ENCODE measurements around the gene NCCRP1.

NCCRP1 gene

DNA sequence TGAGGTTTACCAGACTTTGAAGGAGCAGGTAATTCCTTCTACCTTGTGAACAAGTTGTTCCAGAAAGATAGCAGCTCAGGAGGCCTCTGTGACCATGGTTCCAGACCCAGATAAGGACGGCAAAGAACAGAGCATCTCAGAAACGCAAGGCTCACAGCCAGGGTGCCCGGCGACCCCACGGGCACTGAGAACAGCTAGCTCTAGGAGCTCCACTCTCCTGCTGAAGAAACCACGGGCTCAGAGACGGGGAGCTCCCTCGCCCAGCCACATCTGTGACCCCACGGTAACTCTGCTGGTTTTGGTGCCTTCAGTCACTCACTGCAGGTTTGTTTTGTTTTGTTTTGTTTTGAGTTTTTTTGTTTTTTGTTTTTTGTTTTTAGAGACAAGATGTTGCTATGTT, 16.0 kb upstream of the NCCRP1 start:
- DNase-seq (ENCODE audit: low spot score), result no peak

DNA sequence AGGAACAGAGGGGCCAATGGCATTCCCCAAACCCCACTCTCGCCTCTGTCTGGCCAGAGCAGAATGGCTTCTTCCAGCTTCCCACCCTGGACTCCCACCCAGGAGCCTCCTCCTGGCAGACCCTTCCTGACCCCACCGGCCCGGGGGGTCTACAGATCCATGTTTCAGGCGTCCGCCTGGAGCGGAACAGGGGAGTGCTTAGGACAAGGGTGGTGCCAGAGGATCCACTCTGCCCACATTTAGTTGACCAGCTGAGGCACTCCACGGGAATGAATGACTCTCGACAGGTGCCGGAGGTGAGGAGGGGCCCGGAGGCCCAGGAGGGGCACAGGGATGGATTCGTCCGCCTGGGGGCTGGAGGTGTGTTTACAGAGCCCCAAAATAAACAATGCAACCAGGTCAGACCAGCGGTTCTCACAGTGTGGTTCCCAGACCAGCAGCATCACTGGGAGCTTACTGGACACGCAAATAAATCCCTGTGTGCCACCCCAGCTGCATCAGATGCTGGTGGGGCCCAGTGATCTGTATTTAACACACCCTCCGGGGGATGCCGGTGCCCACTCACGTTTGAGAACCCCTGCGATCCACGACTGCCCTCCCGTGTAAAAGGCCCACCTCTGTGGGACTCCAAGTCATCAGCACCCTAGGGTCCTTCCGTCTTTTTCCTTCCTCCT, 15.1 kb upstream of the NCCRP1 start:
- DNase-seq (ENCODE audit: low spot score), result no peak

DNA sequence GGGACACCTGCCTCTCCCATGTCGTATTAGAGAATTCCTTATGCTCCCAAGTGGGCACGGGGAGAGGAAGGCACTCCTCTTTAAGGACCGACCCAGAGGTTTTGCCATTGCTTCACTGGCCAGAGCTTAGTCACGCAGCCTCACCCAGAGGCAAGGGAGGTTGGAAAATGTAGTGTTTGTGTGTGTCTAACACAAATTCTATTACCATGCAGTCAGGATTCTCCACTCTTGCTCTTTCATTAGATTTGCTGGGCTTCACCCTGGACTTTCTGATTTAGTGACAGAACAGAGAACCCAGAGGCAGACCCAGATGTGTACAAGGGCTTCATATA, 14.6 kb upstream of the NCCRP1 start:
- no peak for DNase-seq (ENCODE audit: low spot score)

DNA sequence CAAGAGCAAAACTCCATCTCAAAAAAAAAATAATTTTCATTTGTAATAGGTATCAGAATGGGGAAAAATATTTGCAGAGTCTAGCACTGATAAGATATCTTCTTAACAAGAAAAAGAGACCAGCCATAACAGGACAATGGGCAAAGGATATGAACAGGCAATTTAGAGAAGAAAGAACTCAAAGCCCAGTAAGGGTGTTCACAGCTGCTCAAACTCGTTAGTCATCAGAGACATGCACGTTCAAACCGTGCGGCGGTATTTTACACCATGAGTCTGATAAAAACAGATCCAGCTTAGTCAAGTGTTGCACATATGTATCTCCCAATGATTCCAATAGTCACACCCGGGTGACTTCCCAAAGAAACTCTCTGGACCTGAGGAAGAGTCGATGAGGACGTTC, 13.7 kb upstream of the NCCRP1 start:
- no peak for DNase-seq (ENCODE audit: low spot score)

DNA sequence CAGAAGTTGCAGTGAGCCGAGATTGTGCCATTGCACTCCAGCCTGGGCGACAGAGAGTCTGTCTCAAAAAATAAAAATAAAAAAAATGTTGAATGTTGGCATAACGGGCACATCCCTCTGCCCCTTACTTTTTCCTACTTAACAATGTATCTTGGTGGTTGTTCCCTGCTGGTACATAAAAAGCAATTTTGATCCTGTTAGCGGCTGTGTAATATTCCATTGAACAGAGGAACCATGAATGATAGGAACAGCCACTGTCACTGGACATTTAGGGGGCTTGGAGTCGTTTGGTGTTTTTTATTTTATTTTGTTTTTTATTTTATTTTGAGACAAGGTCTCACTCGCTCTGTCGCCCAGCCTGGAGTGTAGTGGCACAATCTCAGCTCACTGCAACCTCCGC, 10.4 kb upstream of the NCCRP1 start:
- no peak for DNase-seq (ENCODE audit: low spot score)

DNA sequence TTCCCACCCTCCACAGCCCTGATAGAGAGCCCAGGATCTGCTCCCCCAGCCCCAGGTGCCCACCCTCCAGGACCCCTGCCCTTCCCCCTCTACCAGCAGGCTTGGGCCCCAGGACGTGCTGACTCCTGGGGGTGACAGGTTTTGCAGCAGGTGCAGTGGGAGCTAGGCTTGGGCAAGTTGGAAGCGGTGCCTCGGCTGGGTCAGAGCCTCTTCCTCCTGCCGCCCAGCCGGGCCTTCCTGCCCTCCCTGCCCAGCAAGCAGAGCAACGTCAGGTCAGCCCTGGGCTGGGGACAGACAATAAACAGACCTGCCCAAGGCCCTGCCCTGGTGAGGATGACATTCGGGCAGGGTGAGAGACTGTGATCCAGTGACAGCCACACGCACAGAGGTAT, 9.2 kb upstream of the NCCRP1 start:
- DNase-seq (ENCODE audit: low spot score), result no peak

DNA sequence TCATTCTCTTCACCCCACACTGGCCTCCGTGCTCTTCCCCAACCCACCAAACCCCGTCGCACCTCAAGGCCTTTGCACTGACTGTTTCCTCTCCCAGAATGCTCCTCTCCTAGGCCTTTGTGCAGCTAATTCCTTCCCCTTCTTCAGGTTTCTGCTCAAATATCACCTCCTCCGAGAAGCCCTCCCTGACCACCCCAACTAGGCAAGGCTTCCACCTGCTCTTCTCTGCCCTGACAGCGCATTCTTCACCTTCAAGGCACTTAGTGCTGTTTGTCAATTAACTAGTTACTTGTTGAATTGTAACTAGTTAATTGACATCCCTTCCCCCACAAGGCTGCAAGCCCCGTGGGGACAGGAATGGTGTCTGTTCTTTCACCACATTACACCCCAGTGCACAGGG, 7.8 kb upstream of the NCCRP1 start:
- no peak for DNase-seq (ENCODE audit: low spot score)

DNA sequence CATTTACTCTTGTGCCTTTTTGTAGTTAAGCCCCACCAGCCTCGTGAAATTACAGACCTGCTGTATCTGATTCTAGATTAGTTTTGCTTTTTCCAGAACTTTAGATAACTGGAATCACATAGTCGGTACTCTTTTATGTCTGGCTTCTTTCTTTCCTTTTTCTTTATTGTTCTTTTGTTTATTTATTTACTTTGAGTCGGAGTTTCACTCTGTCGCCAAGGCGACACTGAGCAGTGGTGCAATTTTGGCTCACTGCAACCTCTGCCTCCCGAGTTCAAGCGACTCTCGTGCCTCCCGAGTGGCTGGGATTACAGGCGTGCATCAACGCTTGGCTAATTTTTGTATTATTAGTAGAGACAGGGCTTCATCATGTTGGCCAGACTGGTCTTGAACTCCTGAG, 6.0 kb upstream of the NCCRP1 start:
- no peak for DNase-seq (ENCODE audit: low spot score)

DNA sequence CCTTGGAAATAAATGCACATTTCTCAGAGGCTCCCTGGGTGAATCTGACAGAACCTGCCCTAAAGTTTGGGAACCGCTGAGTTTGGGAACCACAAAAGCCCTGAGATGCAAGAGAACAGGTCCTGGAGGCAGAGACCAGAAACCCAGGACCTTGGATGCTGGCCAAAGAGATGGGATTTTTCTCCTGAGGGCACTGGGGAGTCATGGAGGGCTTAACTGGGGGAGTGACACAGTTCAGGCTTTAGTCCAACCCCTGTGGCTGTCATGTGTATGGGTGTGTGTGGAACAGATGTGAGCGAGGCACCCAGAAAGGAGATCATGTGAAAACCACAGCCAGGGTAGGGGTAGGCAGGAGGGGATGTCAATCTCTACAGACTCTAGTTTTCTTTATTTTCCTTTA, 3.9 kb upstream of the NCCRP1 start:
- DNase-seq (ENCODE audit: low spot score), result no peak

DNA sequence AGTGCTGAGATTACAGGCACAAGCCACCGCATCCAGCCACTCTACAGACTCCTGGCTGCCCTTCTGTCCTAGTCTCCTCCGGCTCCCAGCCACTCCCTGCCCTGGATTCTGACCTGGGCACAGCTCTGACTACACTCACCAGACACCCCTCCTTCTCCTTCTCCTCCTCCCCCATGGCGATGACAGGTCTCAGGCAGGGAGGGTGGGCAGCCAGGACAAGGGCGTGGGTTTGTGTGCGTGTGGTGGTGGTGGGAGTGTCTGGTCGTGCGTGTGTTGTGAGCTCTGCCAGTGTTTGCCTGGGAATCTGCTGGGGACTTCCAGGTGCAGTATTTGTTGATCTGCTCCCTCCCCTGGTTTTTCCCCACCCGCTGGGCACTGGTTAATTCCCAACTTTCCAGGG, 3.0 kb upstream of the NCCRP1 start:
- DNase-seq (ENCODE audit: low spot score), result no peak

DNA sequence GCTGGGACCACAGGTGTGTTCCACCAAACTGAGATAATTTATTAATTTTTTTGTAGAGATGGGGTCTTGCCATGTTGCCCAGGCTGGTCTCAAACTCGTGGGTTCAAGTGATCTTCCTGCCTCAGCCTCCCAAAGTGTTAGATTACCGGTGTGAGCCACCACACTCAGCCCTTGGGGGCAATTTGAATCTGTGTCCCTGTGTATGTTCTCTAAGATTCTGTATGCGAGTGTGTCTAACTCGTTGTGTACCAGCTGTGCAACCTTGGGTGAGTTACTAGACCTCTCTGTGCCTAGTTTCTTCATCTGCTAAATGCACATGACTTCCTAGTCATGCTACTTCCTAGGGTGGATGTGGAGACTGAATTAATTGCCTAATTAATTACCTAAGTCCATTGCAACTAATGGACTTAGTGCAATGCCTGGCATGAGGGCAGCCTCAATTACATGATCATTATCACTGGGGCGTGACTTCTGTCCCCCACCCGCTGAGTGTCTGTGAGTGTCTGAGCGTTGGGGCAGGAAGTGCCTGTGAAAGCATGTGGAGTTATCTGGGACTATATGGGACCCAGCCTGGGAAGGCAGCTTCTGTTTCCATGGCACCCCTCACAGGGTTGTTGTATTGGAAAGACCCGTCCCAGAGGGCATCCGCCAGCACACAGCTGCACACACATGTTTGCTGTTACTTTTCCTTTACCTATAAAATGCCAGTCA, 1.8 kb upstream of the NCCRP1 start:
- peak; percentile 27 for DNase-seq (ENCODE audit: low spot score)

DNA sequence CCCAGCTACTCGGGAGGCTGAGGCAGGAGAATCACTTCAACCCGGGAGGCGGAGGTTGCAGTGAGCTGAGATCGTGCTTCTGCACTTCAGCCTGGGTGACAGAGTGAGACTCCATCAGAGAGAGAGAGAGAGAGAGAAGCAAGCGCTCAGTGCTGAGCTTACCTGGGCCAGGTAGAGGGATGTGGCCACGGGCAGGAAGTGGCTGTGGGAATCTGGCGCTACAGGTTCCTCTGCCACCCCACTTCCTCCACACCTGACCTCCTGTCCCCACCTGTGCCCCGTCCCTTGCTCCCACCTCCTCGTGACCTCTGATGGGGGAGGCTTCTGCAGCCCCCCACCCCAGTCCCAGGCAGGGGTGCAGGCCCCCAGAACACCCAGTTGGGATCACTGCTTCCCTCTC, 1.0 kb upstream of the NCCRP1 start:
- DNase-seq (ENCODE audit: low spot score), result no peak

DNA sequence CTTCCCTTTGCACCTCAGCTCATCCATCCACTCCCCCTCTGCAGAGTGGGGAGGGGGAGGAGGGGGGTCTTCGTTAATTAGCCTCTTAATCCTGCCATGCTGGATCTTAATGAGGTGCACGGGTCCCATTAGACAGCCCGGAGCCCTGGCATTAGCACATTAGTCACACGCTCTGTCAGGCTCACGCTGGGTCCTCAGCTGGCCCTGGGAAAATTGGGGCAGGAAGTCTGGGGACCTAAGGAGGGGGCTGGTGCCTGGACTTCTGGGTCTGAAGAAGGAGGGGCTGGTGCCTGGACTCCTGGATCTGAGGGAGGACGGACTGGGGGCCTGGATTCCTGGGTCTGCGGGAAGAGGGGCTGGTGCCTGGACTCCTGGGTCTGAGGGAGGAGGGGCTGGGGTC, 444 bp upstream of the NCCRP1 start:
- DNase-seq (ENCODE audit: low spot score), result no peak

DNA sequence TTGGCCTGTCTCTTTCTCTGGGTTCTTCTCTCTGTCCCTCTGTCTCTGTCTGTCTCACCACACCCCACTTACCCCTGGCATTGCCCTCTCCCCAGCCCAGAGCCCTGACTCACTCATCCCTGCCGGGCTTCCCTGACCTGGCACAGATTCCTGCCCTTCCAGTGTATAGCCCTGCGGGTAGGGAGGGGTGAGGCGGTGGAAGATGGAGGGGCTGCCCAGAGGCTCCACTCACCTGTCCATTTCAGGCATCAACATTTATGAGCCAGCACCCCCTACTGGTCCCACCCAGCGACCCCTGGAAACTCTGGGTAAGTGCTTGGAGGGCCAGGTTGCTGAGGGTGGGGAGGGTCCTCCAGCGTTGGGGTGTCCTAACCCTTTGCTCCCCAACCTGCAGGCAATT, 1.0 kb downstream of the NCCRP1 start:
- no peak for DNase-seq (ENCODE audit: low spot score)

DNA sequence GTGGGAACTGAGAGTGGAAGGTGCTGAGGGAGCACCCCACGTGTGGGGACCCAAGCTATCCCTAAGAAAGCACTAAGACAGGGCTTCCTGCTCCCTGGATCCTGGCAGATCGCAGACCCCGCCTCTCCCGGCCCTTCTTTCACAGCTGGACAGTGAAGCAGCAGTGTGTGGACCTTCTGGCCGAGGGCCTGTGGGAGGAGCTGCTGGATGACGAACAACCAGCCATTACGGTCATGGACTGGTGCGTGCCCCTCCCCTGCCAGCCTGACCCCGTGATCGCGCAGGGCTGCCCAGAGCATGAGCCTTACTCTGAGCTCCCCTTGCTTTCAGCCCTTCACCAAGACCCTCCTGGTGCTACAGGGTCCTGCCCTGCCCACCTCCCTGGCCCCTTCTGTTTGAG, 2.3 kb downstream of the NCCRP1 start:
- DNase-seq (ENCODE audit: low spot score), result no peak

DNA sequence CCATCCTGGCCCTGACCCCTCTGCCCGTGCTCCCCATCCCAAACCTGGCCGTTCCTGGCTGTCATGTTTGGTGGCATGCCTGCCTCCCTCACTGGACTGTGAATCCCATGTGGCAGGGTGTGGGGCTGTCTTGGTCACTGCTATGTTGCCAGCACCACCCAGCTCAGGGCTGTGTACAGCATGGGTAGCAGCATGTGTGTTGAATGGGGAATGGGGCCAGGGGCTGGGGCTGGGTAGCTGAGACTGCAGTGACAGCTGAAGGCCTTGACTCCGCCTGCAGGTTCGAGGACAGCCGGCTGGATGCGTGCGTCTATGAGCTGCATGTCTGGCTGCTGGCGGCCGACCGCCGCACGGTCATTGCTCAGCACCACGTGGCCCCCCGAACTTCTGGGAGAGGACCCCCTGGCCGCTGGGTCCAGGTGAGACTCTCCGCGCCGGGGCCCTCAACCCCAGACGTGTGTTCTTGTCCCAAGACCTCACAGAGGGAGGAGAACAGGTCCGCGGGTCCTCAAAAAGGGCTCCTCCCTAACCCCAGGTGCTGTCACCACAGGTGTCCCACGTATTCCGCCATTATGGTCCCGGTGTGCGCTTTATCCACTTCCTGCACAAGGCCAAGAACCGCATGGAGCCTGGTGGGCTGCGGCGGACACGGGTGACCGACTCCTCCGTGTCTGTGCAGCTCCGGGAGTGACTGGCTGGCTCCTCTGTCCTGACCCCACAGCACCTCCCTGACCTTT, 3.5 kb downstream of the NCCRP1 start:
- no peak for DNase-seq (ENCODE audit: low spot score)

DNA sequence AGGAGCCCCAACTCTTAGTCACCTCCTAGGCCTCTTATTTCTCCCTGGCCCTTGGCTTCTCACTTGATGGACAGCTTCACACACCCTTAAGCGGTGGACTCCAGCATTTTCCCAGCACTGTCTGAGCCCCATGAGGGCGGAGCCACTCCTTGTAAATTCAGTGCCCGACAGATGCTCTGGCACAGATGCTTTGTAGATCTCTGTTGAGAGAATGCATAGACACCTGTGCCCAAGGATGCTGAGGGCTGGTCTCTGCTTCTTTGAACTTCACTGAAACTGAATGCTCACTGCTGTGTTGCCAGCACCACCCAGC, 4.0 kb downstream of the NCCRP1 start:
- no peak for DNase-seq (ENCODE audit: low spot score)

DNA sequence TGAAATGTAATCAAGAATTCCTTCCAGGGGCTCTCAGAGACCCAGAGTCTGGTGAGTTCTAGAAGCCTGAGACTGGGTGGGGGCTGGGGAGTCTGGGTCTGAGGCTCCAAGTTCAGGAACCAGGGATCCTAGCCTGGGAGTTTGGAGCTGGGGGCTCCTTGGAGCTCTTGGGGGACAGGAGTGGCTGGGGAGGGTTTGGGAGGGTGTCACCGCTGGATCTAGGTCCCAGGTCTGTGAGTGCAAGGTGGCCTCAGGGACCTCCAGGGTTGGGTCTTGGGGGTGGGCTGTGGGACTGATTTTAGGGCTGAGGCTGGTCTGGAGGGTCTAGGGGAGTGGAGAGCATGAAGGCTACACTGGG, 6.2 kb downstream of the NCCRP1 start:
- DNase-seq (ENCODE audit: low spot score), result no peak

DNA sequence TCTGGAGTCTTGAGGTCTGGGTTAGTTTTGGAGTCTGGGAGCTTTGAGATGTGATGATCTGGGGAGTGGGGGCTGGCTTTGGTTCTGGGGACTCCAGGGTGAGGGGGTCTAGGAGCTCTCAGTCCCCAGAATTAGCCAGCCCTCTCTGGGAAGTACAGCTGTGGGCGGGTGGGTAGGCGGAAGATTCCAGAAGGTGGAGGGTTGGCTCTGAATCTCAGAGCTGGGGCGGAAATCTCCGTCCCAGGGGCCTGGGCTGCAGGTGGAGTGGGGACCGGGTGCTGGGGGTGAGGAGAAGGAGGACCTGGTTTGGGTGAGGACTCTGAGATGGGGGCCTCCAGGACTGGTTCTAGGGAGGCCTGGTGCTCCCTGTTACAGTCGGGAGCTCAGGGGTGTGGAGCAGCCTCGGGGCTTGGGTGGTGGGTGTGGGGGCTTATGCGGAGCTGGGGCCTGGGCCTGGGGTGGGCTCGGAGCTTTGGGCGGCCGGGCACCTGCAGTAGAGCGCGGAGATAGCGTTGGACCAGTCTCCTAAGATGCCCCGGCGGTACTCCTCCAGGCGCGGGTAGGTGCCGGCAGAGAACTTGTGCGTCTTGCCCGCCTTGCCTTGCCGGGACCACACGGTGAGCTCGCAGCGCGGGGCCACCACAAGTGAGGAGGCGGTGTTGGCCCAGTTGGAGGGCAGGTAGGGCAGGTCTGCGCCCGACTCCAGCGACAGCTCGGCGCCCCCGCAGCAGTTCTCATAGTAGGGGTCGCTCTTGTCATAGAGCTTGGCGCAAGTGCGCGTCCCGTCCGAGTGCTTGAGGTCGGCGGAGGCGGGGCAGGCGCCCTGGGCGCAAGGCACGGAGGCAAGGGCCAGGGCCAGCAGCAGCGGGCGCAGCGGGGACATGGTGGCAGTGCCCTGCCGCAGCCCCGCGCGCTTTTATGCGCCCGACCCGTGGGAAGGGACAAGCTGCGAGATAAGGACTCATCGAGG, 6.9 kb downstream of the NCCRP1 start, which contains the start of gene SYCN:
Gene SYCN, minus strand, starts transcription at position 892 of the 970 bp plus-strand sequence. Its CDS starts 9 bp downstream, at position 883.
- DNase-seq (ENCODE audit: low spot score), result no peak

DNA sequence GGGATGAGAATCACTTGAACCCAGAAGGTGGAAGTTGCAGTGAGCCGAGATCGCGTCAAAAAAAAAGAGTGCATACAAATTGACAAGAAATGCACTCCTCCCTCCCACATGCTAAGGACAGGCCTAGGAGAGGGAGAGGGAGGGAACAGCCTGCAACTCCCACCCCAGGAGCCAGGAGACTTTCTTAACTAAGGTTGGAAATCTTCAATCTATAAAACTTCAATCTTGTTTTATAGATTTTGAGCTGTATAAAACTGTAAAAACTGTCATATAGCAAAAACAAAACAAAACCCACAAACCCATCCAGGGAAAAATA, 8.6 kb downstream of the NCCRP1 start:
- no peak for DNase-seq (ENCODE audit: low spot score)

DNA sequence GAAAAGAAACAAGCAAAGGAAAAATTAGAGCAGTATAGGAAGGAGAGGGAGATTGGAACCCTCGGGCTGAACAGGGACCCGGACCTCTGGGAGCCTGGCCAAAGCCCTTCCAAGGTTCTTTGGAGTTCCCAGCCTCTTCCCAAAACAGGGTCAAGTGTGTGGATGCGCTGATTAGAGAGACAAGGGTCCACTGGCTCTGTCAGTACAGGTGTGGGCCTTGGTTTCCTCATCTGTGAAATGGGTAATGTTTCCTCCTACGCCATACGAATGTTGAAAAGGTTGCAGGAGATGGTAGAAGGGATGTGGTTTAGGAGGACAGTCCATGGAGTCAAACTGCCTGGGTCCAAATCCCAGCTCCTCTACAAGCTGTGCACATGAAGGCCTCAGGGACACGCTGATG, 9.4 kb downstream of the NCCRP1 start:
- no peak for DNase-seq (ENCODE audit: low spot score)

DNA sequence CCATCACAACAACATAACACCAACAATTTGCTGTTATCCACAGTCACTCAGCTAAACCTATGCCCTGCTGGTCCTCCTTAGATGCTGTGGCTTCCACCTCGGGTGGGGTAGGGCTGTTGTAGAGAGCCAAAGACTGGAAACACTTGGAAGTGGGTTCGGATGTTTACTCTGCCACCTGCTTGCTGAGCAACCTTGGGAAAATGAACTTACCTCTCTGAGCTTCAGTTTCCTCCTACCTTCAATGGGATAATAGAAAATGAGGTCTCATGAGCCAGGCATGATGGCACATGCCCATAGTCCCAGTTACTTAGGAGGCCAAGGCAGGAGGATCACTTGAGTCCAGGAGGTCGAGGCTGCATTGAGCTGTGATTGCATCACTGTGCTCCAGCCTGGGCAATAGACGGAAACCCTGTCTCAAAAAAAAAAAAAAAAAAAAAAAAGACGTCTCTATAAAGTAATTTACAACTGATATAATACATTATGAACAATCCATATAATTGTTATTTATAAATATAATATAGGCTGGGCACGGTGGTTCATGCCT, 10.6 kb downstream of the NCCRP1 start:
- no peak for DNase-seq (ENCODE audit: low spot score)

Data from SW480 (cell line).